Heart left ventricle (tissue), 16 donors: ENCODE measurements around the gene P2RY8. TPM values are rescaled to one million over a fixed set of nuclear protein-coding genes. Genes with fewer than 3 reads are reported as not detected.

Experiments used
- ATAC-seq, 4 donors: fragments of 200-7000 bp; cut with Tn5 transposase; one replicate each; pipeline ENCODE4 v1.9.1; 2020 to 2022; ENCODE audit warnings: moderate library complexity in 4 of 4, mild to moderate bottlenecking in 3 of 4, moderate number of reproducible peaks in 1 of 4
- DNase-seq, 5 donors: peaks; one replicate each; pipeline ENCODE4 v3.0.0-alpha.2; 2020
- H3K27ac ChIP-seq, 12 donors: fragments of 200-600 bp; sonication (generic) in 4 of 12; one replicate each; pipeline versions ENCODE4 v1.5.0 to v1.8.0; 2016 to 2022; ENCODE audit warnings: mild to moderate bottlenecking in 2 of 12
- H3K27me3 ChIP-seq, 9 donors: fragments of 200-600 bp; sonication (generic) in 2 of 9; one replicate each; pipeline versions ENCODE4 v1.5.1 to v1.8.0; 2016 to 2022; ENCODE audit warnings: mild to moderate bottlenecking in 3 of 9
- H3K36me3 ChIP-seq, 9 donors: fragments of 200-600 bp; sonication (generic) in 2 of 9; one replicate each; pipeline versions ENCODE4 v1.5.0 to v1.8.0; 2018 to 2022; ENCODE audit warnings: mild to moderate bottlenecking in 2 of 9
- H3K4me1 ChIP-seq, 12 donors: fragments of 200-600 bp; sonication (generic) in 4 of 12; one replicate each; pipeline versions ENCODE4 v1.5.0 to v1.8.0; 2016 to 2022; ENCODE audit warnings: mild to moderate bottlenecking in 3 of 12
- H3K4me3 ChIP-seq, 12 donors: fragments of 200-600 bp; sonication (generic) in 4 of 12; one replicate each; pipeline versions ENCODE4 v1.5.0 to v1.8.0; 2017 to 2022; ENCODE audit warnings: mild to moderate bottlenecking in 9 of 12, moderate library complexity in 4 of 12
- H3K9me3 ChIP-seq, 12 donors: fragments of 200-600 bp; sonication (generic) in 4 of 12; one replicate each; pipeline versions ENCODE4 v1.5.0 to v1.8.0; 2016 to 2022; ENCODE audit warnings: mild to moderate bottlenecking in 1 of 12
- POLR2A ChIP-seq, 2 donors: fragments of 450-650 bp; IDR thresholded peaks; one replicate each; pipeline ENCODE4 v1.6.1; 2017; ENCODE audit warnings: antibody characterized with exemption in 2 of 2, mild to moderate bottlenecking in 2 of 2, moderate library complexity in 2 of 2
- WGBS, 4 donors: extraction: QIAGEN DNeasy Blood & Tissue Kit in 2 of 4; methylation state at CpG; one replicate each; pipeline versions ENCODE4 v1.1.5 to v1.1.7; 2013 to 2018; 5-methylcytosine and 5-hydroxymethylcytosine counted together
- intact Hi-C, 10 donors: fragments of 100-400 bp; cut with DNase I; formaldehyde crosslinking; loops; one replicate each; pipeline versions ENCODE4 v1.11.1 to v1.14.2; 2022
- polyA plus RNA-seq, 2 donors: library from polyadenylated mRNA; stranded (reverse); fragments of 200-250 nt; gene quantifications; one replicate each; pipeline ENCODE4 v1.2.3, GENCODE V29; 2013
- total RNA-seq, 9 donors: library from RNA; depleted of rRNA in 2 of 9; stranded (reverse); fragments of >200 nt in 2 of 9; fragmentation: NEBNext Ultra II Directional in 3 of 9; extraction: Animal tissue kit (Norgen Biotek cat#: 25700) in 3 of 9; gene quantifications; one replicate each; pipeline versions ENCODE4 v1.1.0 to v1.2.4, GENCODE V29; 2016 to 2023
- TF ChIP-seq, protein P1 (sequence below), 12 donors: fragments of 200-600 bp; sonication (generic) in 4 of 12; IDR thresholded peaks; one replicate each; pipeline versions ENCODE4 v1.5.0 to v1.8.0; 2018 to 2022; ENCODE audit warnings: antibody characterized with exemption in 12 of 12, mild to moderate bottlenecking in 5 of 12
- donor health status: ischemic (EF 13 %, LVEDD 7.1; RV severe dilation, severe dysfunction).
- donor health status: healthy with polysubstance abuse.
- donor health status: DM: no; HTN: yes; CAD: no.
- donor health status: DM: no; HTN: no; CAD: no.
- donor health status: ischemic (EF 25% LVEDD 6.9; RV normal size, moderate dysfunction).
- donor health status: ischemic (EF 25% LVEDD 5.7; RV mildly dilated, moderate dysfunction).
- donor health status: healthy.
- donor health status: DM: yes; HTN: yes; CAD: no.
- donor health status: ischemic (EF 35%, LVEDD 5.7; RV mildly dilated, moderate dysfunction).
- donor health status: nonischemic (EF 11% LVEDD 7.7; RV severe dilation, severe dysfunction).
- donor health status: DM: yes; HTN: yes; CAD: no.
- donor health status: PGD.
- donor health status: ischemic (EF 29% LVEDD 5.4; RV normal size, mild dysfunction).
- donor health status: nonischemic (EF 23%, LVEDD 6.1; RV moderate dilation, normal function).

The P2RY8 gene
- total and polyA plus RNA-seq, 11 donors: 0.62 to 10.5 (median 2.3) TPM

DNA sequence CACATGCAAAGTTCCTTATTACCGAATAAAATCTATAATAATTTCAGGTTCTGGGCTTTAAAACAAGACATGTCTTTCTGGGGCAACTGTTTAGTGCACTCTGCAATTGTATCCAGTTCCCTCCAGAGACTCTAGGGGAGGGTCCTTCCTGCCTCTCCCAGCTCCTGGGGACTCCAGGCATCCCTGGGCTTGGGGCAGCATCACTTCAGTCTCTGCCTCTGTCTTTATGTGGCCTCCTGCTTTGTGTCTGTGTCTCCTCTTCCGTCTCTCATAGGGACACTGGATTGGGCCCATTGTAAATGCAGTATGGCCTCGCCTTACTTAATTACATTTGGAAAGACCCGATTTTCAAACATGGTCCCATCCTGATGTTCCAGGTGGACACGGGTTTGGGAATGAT is 73.4 kb downstream of the P2RY8 start:
- TF ChIP-seq, protein P1, sequence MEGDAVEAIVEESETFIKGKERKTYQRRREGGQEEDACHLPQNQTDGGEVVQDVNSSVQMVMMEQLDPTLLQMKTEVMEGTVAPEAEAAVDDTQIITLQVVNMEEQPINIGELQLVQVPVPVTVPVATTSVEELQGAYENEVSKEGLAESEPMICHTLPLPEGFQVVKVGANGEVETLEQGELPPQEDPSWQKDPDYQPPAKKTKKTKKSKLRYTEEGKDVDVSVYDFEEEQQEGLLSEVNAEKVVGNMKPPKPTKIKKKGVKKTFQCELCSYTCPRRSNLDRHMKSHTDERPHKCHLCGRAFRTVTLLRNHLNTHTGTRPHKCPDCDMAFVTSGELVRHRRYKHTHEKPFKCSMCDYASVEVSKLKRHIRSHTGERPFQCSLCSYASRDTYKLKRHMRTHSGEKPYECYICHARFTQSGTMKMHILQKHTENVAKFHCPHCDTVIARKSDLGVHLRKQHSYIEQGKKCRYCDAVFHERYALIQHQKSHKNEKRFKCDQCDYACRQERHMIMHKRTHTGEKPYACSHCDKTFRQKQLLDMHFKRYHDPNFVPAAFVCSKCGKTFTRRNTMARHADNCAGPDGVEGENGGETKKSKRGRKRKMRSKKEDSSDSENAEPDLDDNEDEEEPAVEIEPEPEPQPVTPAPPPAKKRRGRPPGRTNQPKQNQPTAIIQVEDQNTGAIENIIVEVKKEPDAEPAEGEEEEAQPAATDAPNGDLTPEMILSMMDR (IDR thresholded peaks at IDR 0.05): no peak
- no peak for TF ChIP-seq POLR2A (IDR thresholded peaks at IDR 0.05)
- ATAC-seq (no peak), DNase-seq (peak in 1 of 5 donors; percentile 2)
- Histone ChIP-seq H3K36me3 (peaks cover 0 to 4% (median 0%) of the 10 kb centered on the region in 9 donors), H3K4me1 (peaks cover 0 to 56% (median under 1%) of the 10 kb centered on the region in 12 donors), H3K9me3 (no peaks in the 10 kb centered on the region), H3K27ac (peak overlapping the region in 11 of 12 donors; percentile 62 to 94 (median 76)), H3K4me3 (no peak overlapping the region), H3K27me3 (peaks cover 0 to 13% (median 4%) of the 10 kb centered on the region in 9 donors)
- WGBS, 4 donors: 75 to 89% (median 86%) methylated on average over 5 of the region's 5 CpGs
- intact Hi-C loops: loop anchor here in 5 of 10 donors (2.0 to 10.0 kb wide), 3 partner anchors 23 to 114 kb away; no protein-coding TSS in a partner anchor

DNA sequence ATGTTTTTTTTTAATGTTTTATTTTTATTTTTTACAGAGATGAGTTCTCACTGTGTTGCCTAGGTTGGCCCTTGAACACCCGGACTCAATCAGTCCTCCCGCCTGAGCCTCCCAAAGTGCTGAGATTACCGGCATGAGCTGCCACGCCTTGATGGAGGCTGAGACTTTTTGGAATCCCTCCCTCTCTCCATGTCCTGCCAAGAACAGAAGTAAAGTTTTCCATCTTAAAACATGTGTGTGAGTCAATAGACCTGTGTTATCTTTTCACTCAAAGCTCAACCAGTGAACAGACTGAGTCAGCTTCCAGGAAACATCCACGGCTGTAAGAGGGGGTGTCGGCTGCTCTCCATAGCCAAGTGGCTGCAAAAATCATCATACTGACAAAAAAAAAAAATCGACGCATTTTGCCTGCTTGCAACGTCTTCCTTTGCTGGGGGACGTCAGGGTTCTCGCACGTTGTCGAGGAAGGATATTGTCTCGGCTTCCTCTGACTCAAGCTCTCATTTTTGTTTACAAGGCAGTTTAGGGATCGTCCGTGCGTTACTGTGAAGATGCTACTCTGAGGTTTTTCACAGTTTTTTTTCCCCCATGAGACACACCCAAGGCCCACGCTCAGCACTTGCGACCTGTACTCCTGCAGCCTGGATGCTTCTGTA is 74.3 kb downstream of the P2RY8 start:
- WGBS, 4 donors: 49 to 56% (median 53%) methylated on average over 19 of the region's 19 CpGs
- peak in 4 of 5 donors; percentile 43 to 58 (median 54) for DNase-seq

DNA sequence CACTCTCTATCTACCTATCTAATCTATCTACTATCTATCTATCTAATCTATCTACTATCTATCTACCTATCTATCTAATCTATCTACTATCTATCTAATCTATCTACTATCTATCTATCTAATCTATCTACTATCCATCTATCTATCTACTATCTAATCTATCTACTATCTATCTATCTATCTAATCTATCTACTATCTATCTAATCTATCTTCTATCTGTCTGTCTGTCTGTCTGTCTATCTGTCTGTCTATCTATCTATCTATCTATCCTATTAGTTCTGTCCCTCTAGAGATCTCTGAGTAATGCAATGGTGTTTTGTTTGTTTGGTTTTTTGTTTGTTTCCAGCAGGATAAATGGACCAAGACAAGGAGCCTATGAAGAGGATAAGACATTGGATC is 74.9 kb downstream of the P2RY8 start:
- Histone ChIP-seq H3K4me3 (no peak overlapping the region), H3K9me3 (no peaks in the 10 kb centered on the region), H3K4me1 (peaks cover 0 to 43% (median under 1%) of the 10 kb centered on the region in 12 donors), H3K36me3 (peaks cover 0 to 4% (median 0%) of the 10 kb centered on the region in 9 donors), H3K27me3 (peaks cover 0 to 8% (median 0%) of the 10 kb centered on the region in 9 donors), H3K27ac (peak overlapping the region in 10 of 12 donors; percentile 19 to 90 (median 69))
- ATAC-seq (no peak), DNase-seq (no peak)
- intact Hi-C loops: loop anchor here in 5 of 10 donors (2.0 to 10.0 kb wide), 3 partner anchors 25 to 115 kb away; no protein-coding TSS in a partner anchor
- TF ChIP-seq, protein P1 (IDR thresholded peaks at IDR 0.05): no peak
- no peak for TF ChIP-seq POLR2A (IDR thresholded peaks at IDR 0.05)

More for the DNA sequence above, 74.3 kb downstream of the P2RY8 start:
- Histone ChIP-seq H3K4me3 (no peak overlapping the region), H3K27me3 (peaks cover 0 to 8% (median 2%) of the 10 kb centered on the region in 9 donors), H3K27ac (peak overlapping the region; percentile 17 to 94 (median 74)), H3K36me3 (peaks cover 0 to 4% (median 0%) of the 10 kb centered on the region in 9 donors), H3K9me3 (no peaks in the 10 kb centered on the region), H3K4me1 (peaks cover 0 to 50% (median under 1%) of the 10 kb centered on the region in 12 donors)
- no peak for TF ChIP-seq POLR2A (IDR thresholded peaks at IDR 0.05)
- TF ChIP-seq, protein P1 (IDR thresholded peaks at IDR 0.05): no peak
- ATAC-seq: peak; percentile 57 to 94 (median 88)
- intact Hi-C loops: loop anchor here in 5 of 10 donors (2.0 to 10.0 kb wide), 3 partner anchors 24 to 115 kb away; no protein-coding TSS in a partner anchor

DNA sequence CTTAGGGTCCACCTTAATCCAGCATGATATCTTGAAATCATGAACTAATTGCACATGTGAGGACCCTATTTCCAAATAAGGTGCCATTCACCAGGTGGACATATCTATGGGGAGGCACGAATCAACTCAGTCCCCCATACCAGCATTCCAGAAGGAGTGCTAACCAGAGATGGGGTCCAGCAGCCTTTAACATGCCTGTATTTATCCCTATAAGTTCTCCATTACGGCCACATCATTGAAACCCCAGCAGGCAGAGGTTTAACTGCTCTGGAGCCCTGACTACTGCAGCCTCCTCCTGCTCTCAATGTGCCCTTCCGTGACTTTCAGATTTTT is 81.1 kb downstream of the P2RY8 start:
- Histone ChIP-seq H3K4me1 (peaks cover 0 to 21% (median 11%) of the 10 kb centered on the region in 12 donors), H3K27me3 (no peaks in the 10 kb centered on the region), H3K27ac (no peak overlapping the region), H3K4me3 (no peak overlapping the region), H3K36me3 (no peaks in the 10 kb centered on the region), H3K9me3 (no peaks in the 10 kb centered on the region)
- TF ChIP-seq, protein P1 (IDR thresholded peaks at IDR 0.05): no peak
- no peak for TF ChIP-seq POLR2A (IDR thresholded peaks at IDR 0.05)
- DNase-seq (no peak), ATAC-seq (no peak)
- intact Hi-C loops: loop anchor here in 8 of 10 donors (2.0 to 10.0 kb wide), 9 partner anchors 116 to 1359 kb away; no protein-coding TSS in a partner anchor
- 75 to 89% (median 78%) methylated on average over 3 of the region's 3 CpGs for WGBS, 4 donors
